ENCODE measurements around the gene CACNA1S. TPM values are rescaled to one million over a fixed set of nuclear protein-coding genes. Genes with fewer than 3 reads are reported as not detected.

The CACNA1S gene
- polyA plus RNA-seq, 1 of the 3 experiments (the other 2 are of a cell fraction), result not detected

GRCh38 chr1:201147396-201148015 lies 35.3 kb upstream of the CACNA1S start:
- no peaks in the 10 kb centered on the region for H3K27me3 ChIP-seq (ENCODE audit: insufficient read depth)
- no peak overlapping the region for H2AFZ ChIP-seq (ENCODE audit: low read depth)
- H3K27ac ChIP-seq (ENCODE audit: low read depth in 2 of 2, low read length in 1 of 2), result no peak overlapping the region
- no peak overlapping the region for H3K4me3 ChIP-seq (ENCODE audit: low read depth in 2 of 2, low read length in 1 of 2)
- peaks cover 44 to 92% of the 10 kb centered on the region in 2 experiments for H3K36me3 ChIP-seq (replicated peaks in 1 of 2; ENCODE audit: control insufficient read depth in 1 of 2, insufficient read depth in 2 of 2, low read length in 1 of 2)
- ChIA-PET POLR2A (no interaction called here), CTCF (interaction anchor here (0.9 to 4.6 kb wide), 6 partner anchors 11 to 214 kb away, joined by 3 to 26 read pairs (median 10); no protein-coding TSS in a partner anchor)
- no peak for DNase-seq
- WGBS (ENCODE audit: low lambda C conversion rate), result 92% methylated on average over 12 of the region's 13 CpGs
- H3K9ac ChIP-seq, result no peak overlapping the region
- no peaks in the 10 kb centered on the region for H3K9me3 ChIP-seq
- H3K4me2 ChIP-seq, result no peak overlapping the region
- H3K9me2 ChIP-seq, result no peaks in the 10 kb centered on the region
- no peaks in the 10 kb centered on the region for H3F3A ChIP-seq (replicated peaks; ENCODE audit: insufficient read depth)
- peaks cover 0 to 14% of the 10 kb centered on the region in 2 experiments; a peak in 2 of 4 replicates for H3K4me1 ChIP-seq (ENCODE audit: control insufficient read depth in 1 of 2, insufficient read depth in 2 of 2, low read depth in 1 of 2, low read length in 1 of 2)
- no peak for TF ChIP-seq MEF2A (IDR thresholded peaks at IDR 0.05; ENCODE audit: borderline replicate concordance, low read depth)
- no peak for TF ChIP-seq ZBTB33 (IDR thresholded peaks at IDR 0.05; ENCODE audit: borderline replicate concordance, low read depth)
- TF ChIP-seq FOXJ3 (CRISPR knock-in tag; IDR thresholded peaks at IDR 0.05), result no peak
- TF ChIP-seq REST (IDR thresholded peaks at IDR 0.05; ENCODE audit: low read depth, low read length), result no peak
- TF ChIP-seq, protein P1, sequence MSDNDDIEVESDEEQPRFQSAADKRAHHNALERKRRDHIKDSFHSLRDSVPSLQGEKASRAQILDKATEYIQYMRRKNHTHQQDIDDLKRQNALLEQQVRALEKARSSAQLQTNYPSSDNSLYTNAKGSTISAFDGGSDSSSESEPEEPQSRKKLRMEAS (IDR thresholded peaks at IDR 0.05; ENCODE audit: low read depth), result no peak
- no peak for TF ChIP-seq SMC3 (IDR thresholded peaks at IDR 0.05; ENCODE audit: low read depth, low read length)
- TF ChIP-seq NRF1 (IDR thresholded peaks at IDR 0.05; ENCODE audit: low read depth, low read length), result no peak
- TF ChIP-seq ELF1 (IDR thresholded peaks at IDR 0.05), result no peak
- no peak for TF ChIP-seq USF1 (IDR thresholded peaks at IDR 0.05; ENCODE audit: borderline replicate concordance, low read depth)
- TF ChIP-seq RXRA (IDR thresholded peaks at IDR 0.05; ENCODE audit: borderline replicate concordance, low read depth), result no peak
- TF ChIP-seq GATA2 (CRISPR knock-in tag; IDR thresholded peaks at IDR 0.05), result no peak
- TF ChIP-seq, protein P2, sequence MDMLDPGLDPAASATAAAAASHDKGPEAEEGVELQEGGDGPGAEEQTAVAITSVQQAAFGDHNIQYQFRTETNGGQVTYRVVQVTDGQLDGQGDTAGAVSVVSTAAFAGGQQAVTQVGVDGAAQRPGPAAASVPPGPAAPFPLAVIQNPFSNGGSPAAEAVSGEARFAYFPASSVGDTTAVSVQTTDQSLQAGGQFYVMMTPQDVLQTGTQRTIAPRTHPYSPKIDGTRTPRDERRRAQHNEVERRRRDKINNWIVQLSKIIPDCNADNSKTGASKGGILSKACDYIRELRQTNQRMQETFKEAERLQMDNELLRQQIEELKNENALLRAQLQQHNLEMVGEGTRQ (IDR thresholded peaks at IDR 0.05; ENCODE audit: borderline replicate concordance, low read depth, low read length), result no peak
- TF ChIP-seq TCF12 (IDR thresholded peaks at IDR 0.05), result no peak
- TF ChIP-seq, protein P3, sequence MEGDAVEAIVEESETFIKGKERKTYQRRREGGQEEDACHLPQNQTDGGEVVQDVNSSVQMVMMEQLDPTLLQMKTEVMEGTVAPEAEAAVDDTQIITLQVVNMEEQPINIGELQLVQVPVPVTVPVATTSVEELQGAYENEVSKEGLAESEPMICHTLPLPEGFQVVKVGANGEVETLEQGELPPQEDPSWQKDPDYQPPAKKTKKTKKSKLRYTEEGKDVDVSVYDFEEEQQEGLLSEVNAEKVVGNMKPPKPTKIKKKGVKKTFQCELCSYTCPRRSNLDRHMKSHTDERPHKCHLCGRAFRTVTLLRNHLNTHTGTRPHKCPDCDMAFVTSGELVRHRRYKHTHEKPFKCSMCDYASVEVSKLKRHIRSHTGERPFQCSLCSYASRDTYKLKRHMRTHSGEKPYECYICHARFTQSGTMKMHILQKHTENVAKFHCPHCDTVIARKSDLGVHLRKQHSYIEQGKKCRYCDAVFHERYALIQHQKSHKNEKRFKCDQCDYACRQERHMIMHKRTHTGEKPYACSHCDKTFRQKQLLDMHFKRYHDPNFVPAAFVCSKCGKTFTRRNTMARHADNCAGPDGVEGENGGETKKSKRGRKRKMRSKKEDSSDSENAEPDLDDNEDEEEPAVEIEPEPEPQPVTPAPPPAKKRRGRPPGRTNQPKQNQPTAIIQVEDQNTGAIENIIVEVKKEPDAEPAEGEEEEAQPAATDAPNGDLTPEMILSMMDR (IDR thresholded peaks at IDR 0.05), result no peak
- TF ChIP-seq TAF1 (IDR thresholded peaks at IDR 0.05; ENCODE audit: borderline replicate concordance, low read depth, low read length), result no peak
- no peak for TF ChIP-seq RAD21 (IDR thresholded peaks at IDR 0.05; ENCODE audit: low read length)
- no peak for TF ChIP-seq TEAD4 (IDR thresholded peaks at IDR 0.05; ENCODE audit: borderline replicate concordance, insufficient read depth)
- TF ChIP-seq FOXM1 (IDR thresholded peaks at IDR 0.05; ENCODE audit: low read depth), result no peak
- TF ChIP-seq RCOR1 (IDR thresholded peaks at IDR 0.05; ENCODE audit: low read length), result no peak
- no peak for TF ChIP-seq JUND (IDR thresholded peaks at IDR 0.05)
- 0 out of 2 replicates have a peak, but pooled peaks cover under 1% of the 10 kb centered on the region for H3K79me2 ChIP-seq (ENCODE audit: insufficient read depth)
- H4K20me1 ChIP-seq (ENCODE audit: insufficient read depth), result no peaks in the 10 kb centered on the region

Measured in SK-N-SH (cell line).